ENCODE measurements around the gene EIF5A.

Gene EIF5A

DNA sequence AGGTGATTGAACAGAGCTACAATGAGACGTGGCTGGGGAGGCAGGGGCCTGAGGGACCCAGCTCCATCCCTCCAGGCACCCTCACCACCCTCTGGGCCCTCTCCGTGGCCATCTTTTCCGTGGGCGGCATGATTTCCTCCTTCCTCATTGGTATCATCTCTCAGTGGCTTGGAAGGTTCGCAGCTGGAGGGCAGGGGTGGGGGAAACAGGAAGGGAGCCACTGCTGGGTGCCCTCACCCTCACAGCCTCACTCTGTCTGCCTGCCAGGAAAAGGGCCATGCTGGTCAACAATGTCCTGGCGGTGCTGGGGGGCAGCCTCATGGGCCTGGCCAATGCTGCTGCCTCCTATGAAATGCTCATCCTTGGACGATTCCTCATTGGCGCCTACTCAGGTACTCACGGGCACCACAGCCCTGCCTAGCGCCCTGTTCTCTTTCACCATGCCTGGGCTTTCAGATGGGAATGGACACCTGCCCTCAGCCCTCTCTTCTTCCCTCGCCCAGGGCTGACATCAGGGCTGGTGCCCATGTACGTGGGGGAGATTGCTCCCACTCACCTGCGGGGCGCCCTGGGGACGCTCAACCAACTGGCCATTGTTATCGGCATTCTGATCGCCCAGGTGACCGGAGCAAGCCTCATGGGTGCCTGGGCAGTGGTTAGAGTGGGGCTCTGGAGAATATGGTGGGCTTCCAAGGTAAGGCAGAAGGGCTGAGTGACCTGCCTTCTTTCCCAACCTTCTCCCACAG is 23.8 kb upstream of the EIF5A start:
- no peak overlapping the region for H3K27ac ChIP-seq
- no peak for DNase-seq (ENCODE audit: low read depth, low spot score)

DNA sequence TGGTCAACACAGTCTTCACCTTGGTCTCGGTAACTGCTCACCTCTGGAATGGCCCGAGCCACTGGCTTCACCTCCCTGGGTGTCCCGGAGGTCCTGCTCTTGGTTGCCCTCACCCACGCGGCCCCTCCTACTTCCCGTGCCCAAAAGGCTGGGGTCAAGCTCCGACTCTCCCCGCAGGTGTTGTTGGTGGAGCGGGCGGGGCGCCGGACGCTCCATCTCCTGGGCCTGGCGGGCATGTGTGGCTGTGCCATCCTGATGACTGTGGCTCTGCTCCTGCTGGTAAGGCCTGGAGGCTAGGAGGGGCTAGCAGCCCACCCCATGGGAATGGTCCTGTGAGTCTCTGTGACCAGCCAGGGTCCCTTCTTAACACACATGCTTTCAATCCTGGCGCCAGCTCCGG is 22.5 kb upstream of the EIF5A start:
- H3K27ac ChIP-seq = no peak overlapping the region
- DNase-seq (ENCODE audit: low read depth, low spot score) = no peak

DNA sequence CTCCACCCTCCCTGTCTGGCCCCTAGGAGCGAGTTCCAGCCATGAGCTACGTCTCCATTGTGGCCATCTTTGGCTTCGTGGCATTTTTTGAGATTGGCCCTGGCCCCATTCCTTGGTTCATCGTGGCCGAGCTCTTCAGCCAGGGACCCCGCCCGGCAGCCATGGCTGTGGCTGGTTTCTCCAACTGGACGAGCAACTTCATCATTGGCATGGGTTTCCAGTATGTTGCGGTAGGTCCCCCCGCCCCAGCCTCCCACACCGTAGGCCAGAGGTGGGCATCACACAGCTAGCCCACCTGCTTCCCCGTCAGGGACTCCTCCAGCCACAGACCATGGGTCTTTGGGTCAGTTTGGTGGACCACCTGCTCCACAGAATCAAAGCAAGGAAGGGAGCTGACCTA is 21.7 kb upstream of the EIF5A start:
- H3K27ac ChIP-seq = no peak overlapping the region
- no peak for DNase-seq (ENCODE audit: low read depth, low spot score)

DNA sequence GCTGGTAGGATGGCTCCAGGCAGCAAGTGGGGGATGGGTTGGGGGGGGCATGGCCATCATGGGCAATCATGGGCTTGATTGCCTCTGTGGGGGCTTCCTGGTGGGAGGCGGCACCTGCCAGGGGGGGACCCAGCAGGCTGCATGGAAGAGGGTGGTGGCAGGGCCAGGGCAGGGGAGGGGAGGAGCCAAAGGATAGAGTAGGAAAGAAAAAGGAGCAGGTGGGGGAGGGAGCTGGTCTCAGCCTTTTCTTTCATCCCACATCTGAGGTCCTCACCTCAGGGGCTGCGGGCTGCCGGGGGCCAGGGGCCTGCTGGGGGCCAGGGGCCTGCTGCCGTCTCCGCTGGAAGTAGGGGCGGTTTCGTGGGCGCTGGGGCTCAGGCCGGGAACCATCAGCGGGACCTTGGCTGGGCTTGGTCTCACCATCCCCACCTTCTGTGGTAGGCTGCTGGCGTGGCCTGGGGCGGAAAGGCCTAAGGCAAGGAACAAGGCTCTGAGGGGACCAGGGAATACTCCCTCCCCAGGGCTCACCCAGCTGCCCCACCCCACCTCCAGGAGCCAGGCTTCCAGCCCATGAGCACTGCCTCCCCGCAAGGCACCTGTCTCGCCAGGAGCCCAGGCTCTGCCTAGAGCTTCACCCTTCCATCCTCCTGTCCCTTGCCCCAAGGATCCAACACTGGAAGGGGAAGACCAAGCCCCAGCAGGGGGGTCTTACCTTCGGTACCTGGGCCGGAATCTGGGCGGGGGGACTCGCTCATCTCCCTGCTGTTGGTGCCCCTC is 18.0 kb upstream of the EIF5A start:
- H3K27ac ChIP-seq = no peak overlapping the region
- no peak for DNase-seq (ENCODE audit: low read depth, low spot score)

DNA sequence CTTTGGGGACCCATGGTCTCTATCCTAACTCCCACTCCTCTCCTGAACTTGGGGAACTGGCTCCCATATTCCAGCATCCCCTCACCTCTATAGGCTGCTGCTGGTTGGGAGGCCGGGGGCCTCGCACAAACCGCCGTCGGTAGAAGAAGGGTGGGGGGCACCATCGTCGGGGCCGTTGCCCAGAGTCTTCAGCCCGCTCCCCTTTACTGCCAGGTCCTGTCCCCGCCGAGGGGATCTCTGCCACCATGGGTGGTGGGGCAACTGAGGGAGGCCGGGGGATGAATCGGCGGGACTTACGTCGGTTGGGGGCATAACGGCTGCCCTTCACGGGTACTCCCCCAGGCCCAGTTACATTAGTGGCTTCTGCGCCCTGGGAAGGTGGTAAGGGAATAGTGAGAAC is 17.3 kb upstream of the EIF5A start:
- H3K27ac ChIP-seq = no peak overlapping the region
- DNase-seq (ENCODE audit: low read depth, low spot score) = no peak

DNA sequence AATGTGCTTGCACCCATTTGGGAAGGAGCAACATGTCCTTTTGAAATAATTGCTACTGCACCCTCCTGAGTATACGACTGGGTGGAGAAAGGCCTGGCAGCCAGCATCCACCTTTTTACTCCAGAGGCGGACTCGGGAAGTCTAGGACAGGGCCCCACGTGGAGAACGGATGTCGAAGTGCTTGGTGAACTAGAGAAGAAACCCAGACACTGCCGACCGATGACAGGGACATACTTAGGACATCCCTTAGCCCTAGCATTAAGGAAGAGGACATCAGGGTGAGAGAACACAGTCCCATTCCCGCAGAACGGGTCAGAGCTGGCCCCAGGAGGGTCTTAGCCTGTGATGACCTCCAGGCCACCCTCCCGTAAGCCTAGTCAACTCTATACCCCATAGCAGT is 16.7 kb upstream of the EIF5A start:
- DNase-seq (ENCODE audit: low read depth, low spot score) = no peak
- no peak overlapping the region for H3K27ac ChIP-seq

GRCh38 chr17:7292194-7292593 is 15.2 kb upstream of the EIF5A start:
- H3K27ac ChIP-seq = no peak overlapping the region
- DNase-seq (ENCODE audit: low read depth, low spot score) = no peak

DNA sequence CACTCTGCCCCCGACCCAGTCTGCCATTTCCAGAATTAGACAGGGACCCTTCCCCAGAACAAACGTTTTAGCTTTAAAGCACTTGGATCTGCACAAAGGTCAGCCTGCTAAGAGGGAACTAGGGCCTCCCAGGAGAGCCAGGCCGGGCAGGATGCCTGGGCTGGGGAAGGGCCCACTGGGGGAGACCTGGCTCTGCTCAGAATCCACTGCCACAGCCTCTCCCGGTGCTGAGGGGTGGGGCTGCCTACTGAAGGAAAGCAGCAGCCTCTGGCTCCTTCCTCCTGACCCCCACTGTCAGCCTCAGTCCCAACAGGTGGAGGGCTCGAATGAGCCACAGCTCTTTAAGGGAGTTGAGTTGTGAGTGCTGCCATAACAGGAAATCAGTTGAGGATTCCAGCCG is 14.7 kb upstream of the EIF5A start:
- DNase-seq (ENCODE audit: low read depth, low spot score) = no peak

DNA sequence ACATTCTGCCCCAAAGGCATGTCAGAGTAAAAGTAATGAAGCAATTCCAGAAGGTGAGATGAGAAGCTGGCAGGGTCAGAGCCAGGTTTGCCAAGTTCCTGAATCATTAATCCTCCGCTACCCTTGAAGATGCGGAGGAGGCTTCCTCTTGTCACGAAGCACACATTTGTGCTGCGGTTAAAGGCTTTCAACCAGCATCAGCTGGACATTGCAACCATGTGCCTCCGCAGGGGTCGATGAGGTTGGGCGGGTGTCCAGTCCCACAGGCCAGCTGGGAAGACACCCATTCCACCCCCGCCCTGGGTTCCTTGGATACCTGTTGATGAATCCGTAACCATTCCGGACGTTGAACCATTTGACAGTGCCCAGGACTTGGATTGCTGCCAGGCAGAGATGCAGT is 14.3 kb upstream of the EIF5A start:
- no peak overlapping the region for H3K27ac ChIP-seq

More for the DNA sequence above, 14.7 kb upstream of the EIF5A start:
- H3K27ac ChIP-seq = no peak overlapping the region

GRCh38 chr17:7293816-7294613 is 13.4 kb upstream of the EIF5A start:
- H3K27ac ChIP-seq = no peak overlapping the region
- DNase-seq (ENCODE audit: low read depth, low spot score) = no peak

More for the DNA sequence above, 14.3 kb upstream of the EIF5A start:
- DNase-seq (ENCODE audit: low read depth, low spot score) = no peak

- no peak within 1 kb of the TSS for H3K27ac ChIP-seq
- no peak for DNase-seq (ENCODE audit: low read depth, low spot score)
These were observed 12.7 kb upstream of the EIF5A start, which contains the start of gene YBX2 for GRCh38 chr17:7294614-7295153. Gene YBX2, minus strand, starts transcription at chr17:7294639. Its CDS starts 139 bp downstream, at chr17:7294500.

GRCh38 chr17:7295230-7296180 is 11.9 kb upstream of the EIF5A start:
- no peak overlapping the region for H3K27ac ChIP-seq
- DNase-seq (ENCODE audit: low read depth, low spot score) = no peak

- H3K27ac ChIP-seq = no peak overlapping the region
- no peak for DNase-seq (ENCODE audit: low read depth, low spot score)
These were observed 11.1 kb upstream of the EIF5A start for GRCh38 chr17:7296189-7296861.

- H3K27ac ChIP-seq = no peak overlapping the region
- no peak for DNase-seq (ENCODE audit: low read depth, low spot score)
These were observed 3.2 kb upstream of the EIF5A start for GRCh38 chr17:7304179-7304578.

GRCh38 chr17:7307686-7308624 is 527 bp downstream of the EIF5A start:
- peak overlapping the region; percentile 96 for H3K27ac ChIP-seq
- DNase-seq (ENCODE audit: low read depth, low spot score) = no peak

GRCh38 chr17:7308625-7309433 is 1.4 kb downstream of the EIF5A start:
- peak overlapping the region; percentile 96 for H3K27ac ChIP-seq
- DNase-seq (ENCODE audit: low read depth, low spot score) = no peak

DNA sequence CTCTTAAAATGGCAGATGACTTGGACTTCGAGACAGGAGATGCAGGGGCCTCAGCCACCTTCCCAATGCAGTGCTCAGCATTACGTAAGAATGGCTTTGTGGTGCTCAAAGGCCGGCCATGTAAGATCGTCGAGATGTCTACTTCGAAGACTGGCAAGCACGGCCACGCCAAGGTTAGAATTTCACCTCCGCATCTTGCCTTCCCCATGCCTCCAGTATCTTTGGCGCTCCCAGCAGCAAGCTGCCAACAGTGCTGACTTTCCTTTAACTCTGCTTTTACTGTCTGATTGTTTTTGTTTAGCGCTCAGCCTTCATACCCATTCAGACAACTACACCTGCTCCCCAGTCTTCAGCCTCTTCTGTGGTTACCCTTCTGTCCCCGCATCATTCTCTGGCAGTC is 2.2 kb downstream of the EIF5A start:
- H3K27ac ChIP-seq = peak overlapping the region; percentile 96
- DNase-seq (ENCODE audit: low read depth, low spot score) = no peak

All from epithelial cell of prostate (primary cell).